Neural crest cell (in vitro differentiated cells): ENCODE results near the gene TMA16. TPM values are rescaled to one million over a fixed set of nuclear protein-coding genes. Genes with fewer than 3 reads are reported as not detected.

Experiments used
- DNase-seq: peaks from one replicate; pipeline ENCODE4 v3.0.0; 2021; ENCODE audit warnings: low read depth, mixed read lengths, low spot score
- H3K27ac Mint-ChIP-seq: one replicate; pipeline ENCODE4 v1.8.0; 2021; ENCODE audit warnings: mild to moderate bottlenecking, mixed read lengths; ENCODE audit not compliant: unreplicated experiment
- H3K27me3 Mint-ChIP-seq: 2 replicates; pipeline ENCODE4 v1.8.0; 2021; ENCODE audit warnings: low read depth, mild to moderate bottlenecking, mixed read lengths
- H3K36me3 Mint-ChIP-seq: 2 replicates; pipeline ENCODE4 v1.8.0; 2021; ENCODE audit warnings: low read depth, mild to moderate bottlenecking, mixed read lengths
- H3K4me1 Mint-ChIP-seq: 2 replicates; pipeline ENCODE4 v1.8.0; 2021; ENCODE audit warnings: mixed read lengths
- H3K4me3 Mint-ChIP-seq: one replicate; pipeline ENCODE4 v1.8.0; 2021; ENCODE audit warnings: mild to moderate bottlenecking, mixed read lengths
- H3K9me3 Mint-ChIP-seq: 2 replicates; pipeline ENCODE4 v1.8.0; 2021; ENCODE audit warnings: mixed read lengths
- total RNA-seq: library from RNA; stranded (reverse); gene quantifications from 2 replicates; pipeline ENCODE4 v1.2.1, GENCODE V29; 2021
- TF ChIP-seq, protein P1 (sequence below): fragments of 200-600 bp; sonication (generic); conservative IDR thresholded peaks from 2 replicates; pipeline ENCODE4 v1.5.0; 2021; ENCODE audit warnings: antibody characterized with exemption, mild to moderate bottlenecking

The TMA16 gene
- total RNA-seq, 1 donor from 2014 or later, result 43.9 TPM

- no peaks in the 10 kb centered on the region for H3K36me3 Mint-ChIP-seq
- TF ChIP-seq, protein P1, sequence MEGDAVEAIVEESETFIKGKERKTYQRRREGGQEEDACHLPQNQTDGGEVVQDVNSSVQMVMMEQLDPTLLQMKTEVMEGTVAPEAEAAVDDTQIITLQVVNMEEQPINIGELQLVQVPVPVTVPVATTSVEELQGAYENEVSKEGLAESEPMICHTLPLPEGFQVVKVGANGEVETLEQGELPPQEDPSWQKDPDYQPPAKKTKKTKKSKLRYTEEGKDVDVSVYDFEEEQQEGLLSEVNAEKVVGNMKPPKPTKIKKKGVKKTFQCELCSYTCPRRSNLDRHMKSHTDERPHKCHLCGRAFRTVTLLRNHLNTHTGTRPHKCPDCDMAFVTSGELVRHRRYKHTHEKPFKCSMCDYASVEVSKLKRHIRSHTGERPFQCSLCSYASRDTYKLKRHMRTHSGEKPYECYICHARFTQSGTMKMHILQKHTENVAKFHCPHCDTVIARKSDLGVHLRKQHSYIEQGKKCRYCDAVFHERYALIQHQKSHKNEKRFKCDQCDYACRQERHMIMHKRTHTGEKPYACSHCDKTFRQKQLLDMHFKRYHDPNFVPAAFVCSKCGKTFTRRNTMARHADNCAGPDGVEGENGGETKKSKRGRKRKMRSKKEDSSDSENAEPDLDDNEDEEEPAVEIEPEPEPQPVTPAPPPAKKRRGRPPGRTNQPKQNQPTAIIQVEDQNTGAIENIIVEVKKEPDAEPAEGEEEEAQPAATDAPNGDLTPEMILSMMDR, result no peak
- H3K4me1 Mint-ChIP-seq, result no peaks in the 10 kb centered on the region
- H3K4me3 Mint-ChIP-seq, result no peak overlapping the region
- DNase-seq, result no peak
- H3K27ac Mint-ChIP-seq, result no peak overlapping the region
- H3K9me3 Mint-ChIP-seq, result no peaks in the 10 kb centered on the region
- no peaks in the 10 kb centered on the region for H3K27me3 Mint-ChIP-seq
Observed at GRCh38 chr4:163467082-163467770, 27.3 kb upstream of the TMA16 start.

GRCh38 chr4:163470391-163470790, 24.1 kb upstream of the TMA16 start:
- TF ChIP-seq, protein P1, result no peak
- peaks cover 3% of the 10 kb centered on the region for H3K9me3 Mint-ChIP-seq
- no peak overlapping the region for H3K4me3 Mint-ChIP-seq
- H3K27ac Mint-ChIP-seq, result no peak overlapping the region
- DNase-seq, result no peak
- no peaks in the 10 kb centered on the region for H3K27me3 Mint-ChIP-seq
- H3K36me3 Mint-ChIP-seq, result no peaks in the 10 kb centered on the region
- H3K4me1 Mint-ChIP-seq, result no peaks in the 10 kb centered on the region

GRCh38 chr4:163473130-163473529, 21.4 kb upstream of the TMA16 start:
- H3K4me1 Mint-ChIP-seq, result no peaks in the 10 kb centered on the region
- H3K36me3 Mint-ChIP-seq, result no peaks in the 10 kb centered on the region
- H3K27ac Mint-ChIP-seq, result no peak overlapping the region
- no peak overlapping the region for H3K4me3 Mint-ChIP-seq
- no peaks in the 10 kb centered on the region for H3K27me3 Mint-ChIP-seq
- DNase-seq, result no peak
- H3K9me3 Mint-ChIP-seq, result peaks cover 3% of the 10 kb centered on the region
- TF ChIP-seq, protein P1, result no peak

GRCh38 chr4:163473576-163473975, 20.9 kb upstream of the TMA16 start, which contains the start of gene TKTL2:
TKTL2 (minus strand) TSS chr4:163473754; CDS start chr4:163473734, 20 bp downstream.
- Mint-ChIP-seq H3K36me3 (no peaks in the 10 kb centered on the region), H3K4me3 (no peak within 1 kb of the TSS), H3K27ac (no peak within 1 kb of the TSS), H3K9me3 (peaks cover 3% of the 10 kb centered on the region), H3K27me3 (no peaks in the 10 kb centered on the region), H3K4me1 (no peaks in the 10 kb centered on the region)
- TF ChIP-seq, protein P1, result no peak
- DNase-seq, result no peak

DNA sequence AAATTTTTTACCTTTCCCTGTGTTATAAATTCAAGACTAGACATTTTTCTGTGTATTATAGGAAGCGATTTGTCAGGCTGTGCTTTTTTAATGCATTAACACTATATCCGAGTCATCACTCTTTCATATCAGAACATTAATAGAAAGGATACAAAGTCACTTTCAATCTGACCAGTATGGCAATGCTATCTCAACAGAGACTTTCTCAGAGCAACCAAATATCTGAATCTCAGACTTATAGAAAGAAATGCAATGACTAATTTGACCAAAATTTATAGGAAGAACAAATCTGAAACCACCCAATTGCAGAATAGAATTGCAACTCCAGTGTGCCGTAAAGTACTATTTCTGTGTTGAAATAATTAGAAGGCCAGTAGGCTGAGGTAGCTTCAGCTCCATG, 20.5 kb upstream of the TMA16 start:
- Mint-ChIP-seq H3K4me1 (no peaks in the 10 kb centered on the region), H3K4me3 (no peak overlapping the region), H3K9me3 (peaks cover 3% of the 10 kb centered on the region), H3K36me3 (no peaks in the 10 kb centered on the region), H3K27ac (no peak overlapping the region), H3K27me3 (no peaks in the 10 kb centered on the region)
- no peak for DNase-seq
- TF ChIP-seq, protein P1, result no peak
